Cardiac septum (tissue), 1 donor: ENCODE measurements around the gene GABRG3. TPM values are rescaled to one million over a fixed set of nuclear protein-coding genes. Genes with fewer than 3 reads are reported as not detected.

ENCODE experiments used
- DNase-seq: peaks from one replicate; pipeline ENCODE4 v3.0.0-alpha.2; 2020; ENCODE audit warnings: low spot score
- intact Hi-C: fragments of 100-400 bp; cut with DNase I; formaldehyde crosslinking; loops from one replicate; pipeline ENCODE4 v1.14.0; 2022
- total RNA-seq: library from RNA; stranded (reverse); fragmentation: NEBNext Ultra II Directional; extraction: Animal tissue kit (Norgen Biotek cat#: 25700); gene quantifications from one replicate; pipeline ENCODE4 v1.2.1, GENCODE V29; 2021
- donor health status: DM: no; HTN: no; CAD: no.

GABRG3 gene
- total RNA-seq, 1 donor from 2014 or later: 0.35 TPM

DNA sequence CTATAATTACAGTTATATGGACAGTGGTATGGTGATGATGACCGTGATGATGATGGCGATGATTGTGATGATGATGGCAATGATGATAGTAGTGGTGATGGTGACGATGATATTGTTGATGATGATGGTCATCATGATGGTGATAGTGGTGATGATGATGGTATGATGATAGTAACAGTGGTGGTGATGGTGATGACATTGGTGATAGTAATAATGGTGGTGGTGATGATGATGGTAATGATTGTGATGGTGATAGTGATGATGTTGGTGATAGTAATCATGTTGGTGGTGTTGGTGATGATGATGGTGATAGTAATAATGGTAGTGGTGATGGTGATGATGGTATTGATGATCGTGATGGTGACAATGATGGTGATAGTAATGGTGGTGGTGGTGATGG lies 504.4 kb downstream of the GABRG3 start:
- intact Hi-C loops: no loop called here
- DNase-seq: no peak

- intact Hi-C loops: no loop called here
- DNase-seq: no peak
Measured at GRCh38 chr15:27479296-27480140, 508.5 kb downstream of the GABRG3 start.

- intact Hi-C loops: no loop called here
- no peak for DNase-seq
Measured at GRCh38 chr15:27480141-27480530, 509.2 kb downstream of the GABRG3 start.

DNA sequence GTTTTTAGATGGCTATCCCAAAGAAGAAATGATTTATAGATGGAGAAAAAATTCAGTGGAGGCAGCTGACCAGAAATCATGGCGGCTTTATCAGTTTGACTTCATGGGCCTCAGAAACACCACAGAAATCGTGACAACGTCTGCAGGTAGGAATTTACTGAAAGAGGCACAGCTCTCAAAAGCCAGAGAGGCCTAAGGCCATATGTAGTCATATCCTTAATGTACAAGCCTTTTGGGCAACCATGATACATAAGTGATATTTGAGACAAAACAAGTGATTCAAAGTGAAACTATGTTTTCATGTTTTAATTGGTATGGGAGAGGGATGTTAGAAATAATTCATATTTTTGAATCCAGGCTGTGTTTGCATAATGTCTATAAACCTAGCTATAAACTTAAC lies 509.7 kb downstream of the GABRG3 start:
- DNase-seq: no peak

DNA sequence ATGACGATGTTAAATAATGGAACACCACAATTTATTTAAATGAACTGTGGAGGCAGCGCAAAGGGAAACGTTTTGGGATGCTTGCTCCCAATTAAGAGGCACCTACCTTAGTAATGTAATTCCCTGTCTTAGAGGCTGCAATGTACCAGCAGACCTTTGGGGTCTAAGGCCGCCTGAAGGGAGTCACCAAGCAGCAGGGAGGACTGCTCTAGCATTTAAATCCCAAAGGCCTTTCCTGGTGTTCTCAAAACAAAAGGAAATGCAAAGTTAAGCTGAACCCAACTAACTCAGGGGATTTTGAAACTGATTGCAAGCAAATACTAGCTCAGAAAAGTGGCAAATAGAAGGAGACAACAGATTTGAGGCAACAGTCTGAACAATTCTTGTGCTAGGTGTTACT lies 510.8 kb downstream of the GABRG3 start:
- intact Hi-C loops: no loop called here
- no peak for DNase-seq

More for the DNA sequence above, 509.7 kb downstream of the GABRG3 start:
- intact Hi-C loops: no loop called here

- intact Hi-C loops: no loop called here
Measured at GRCh38 chr15:27482287-27482686, 511.3 kb downstream of the GABRG3 start.

GRCh38 chr15:27483124-27483523 lies 512.1 kb downstream of the GABRG3 start:
- intact Hi-C loops: no loop called here
- no peak for DNase-seq

More at GRCh38 chr15:27482287-27482686, 511.3 kb downstream of the GABRG3 start:
- DNase-seq: no peak

- no peak for DNase-seq
- intact Hi-C loops: no loop called here
Measured at GRCh38 chr15:27485265-27485664, 514.3 kb downstream of the GABRG3 start.

- intact Hi-C loops: no loop called here
- DNase-seq: no peak
Measured at GRCh38 chr15:27486051-27486450, 515.1 kb downstream of the GABRG3 start.

DNA sequence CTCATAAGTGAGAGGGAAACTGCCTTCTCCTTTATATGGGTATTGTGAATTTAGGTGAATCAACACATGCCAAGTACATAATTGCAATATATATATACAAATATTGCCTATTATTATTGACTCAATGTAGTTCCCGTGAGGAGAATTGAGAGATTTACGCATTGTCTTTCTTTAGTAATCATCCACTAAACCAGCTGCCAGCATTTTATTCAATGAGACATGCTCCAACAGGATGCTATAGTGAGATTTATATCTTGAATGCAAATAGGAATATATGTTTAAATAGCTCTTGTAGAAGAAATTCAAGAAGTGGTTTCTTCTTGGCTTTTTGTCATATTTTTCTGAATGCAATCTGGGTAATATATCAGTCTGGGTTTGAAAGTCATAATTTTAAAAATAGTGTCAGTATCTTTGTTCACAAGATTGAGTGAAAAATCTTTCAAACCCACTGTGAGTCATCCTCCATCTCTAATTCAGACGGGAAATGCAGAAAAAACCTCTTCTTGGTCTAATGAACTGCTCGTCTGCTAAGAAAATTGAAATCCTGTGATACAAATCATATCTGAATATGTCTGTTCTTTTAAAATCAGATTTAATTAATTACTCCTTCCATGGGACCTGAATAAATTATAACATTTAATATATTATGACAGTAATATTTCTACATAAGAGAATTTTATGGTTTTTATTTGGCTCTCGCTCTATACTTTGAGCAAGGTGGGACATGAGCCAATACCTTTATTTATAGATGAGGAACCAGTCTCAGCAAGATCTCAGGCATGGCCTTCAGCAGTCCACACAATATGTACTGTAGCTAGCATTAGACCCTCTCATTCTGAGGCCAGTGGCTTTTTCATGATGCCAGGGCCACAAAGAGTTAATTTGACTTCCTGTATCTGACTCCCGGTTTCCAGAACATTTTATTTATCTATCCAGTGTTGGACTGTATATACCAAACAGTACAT lies 516.0 kb downstream of the GABRG3 start:
- DNase-seq: no peak
- intact Hi-C loops: no loop called here

GRCh38 chr15:27487846-27488245 lies 516.9 kb downstream of the GABRG3 start:
- no peak for DNase-seq
- intact Hi-C loops: no loop called here

GRCh38 chr15:27490867-27491595 lies 520.0 kb downstream of the GABRG3 start:
- intact Hi-C loops: no loop called here
- DNase-seq: no peak

DNA sequence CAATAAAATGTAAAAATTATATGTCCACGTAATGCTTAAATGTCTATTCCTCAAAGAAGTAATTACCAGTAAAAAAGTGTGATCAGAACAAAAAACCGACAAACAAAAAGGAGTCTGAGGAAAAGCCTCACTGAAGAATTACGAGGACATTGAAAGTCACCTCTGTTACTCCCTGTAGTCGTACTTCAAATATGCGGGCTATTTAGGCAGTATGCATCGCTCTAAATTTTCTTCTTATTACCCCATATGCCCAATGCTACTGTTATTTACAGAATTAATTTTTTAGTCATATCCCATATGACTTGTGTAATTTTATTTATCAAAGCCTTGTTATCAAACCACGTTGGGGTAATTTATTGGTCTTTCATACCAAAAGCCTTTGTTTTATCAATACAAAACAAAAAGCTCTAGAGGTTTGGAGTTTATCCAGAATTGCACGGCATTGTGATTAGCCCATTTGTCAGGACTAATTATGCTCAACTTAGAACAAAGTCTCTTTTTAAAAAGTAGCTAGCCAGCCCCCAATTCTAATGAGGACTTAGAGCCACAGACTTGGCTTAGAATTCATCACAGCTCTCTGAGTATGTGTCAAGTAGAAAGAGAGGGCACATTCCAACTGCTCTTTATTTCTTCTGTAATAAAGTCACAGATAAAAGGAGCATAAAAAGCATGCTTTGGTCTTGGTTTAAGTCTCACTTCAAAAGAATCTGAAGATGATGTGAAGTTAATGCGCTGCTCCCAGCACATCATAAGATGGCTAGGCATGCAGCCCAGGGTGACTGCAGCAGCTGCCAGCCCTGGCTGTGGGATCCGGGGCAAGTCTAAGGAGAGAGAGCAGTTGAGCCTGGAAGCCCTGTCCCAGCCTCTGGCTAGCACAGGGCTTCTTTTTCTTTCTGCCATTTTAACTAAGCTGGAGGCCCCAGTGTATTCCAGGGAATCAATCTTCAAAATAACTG lies 521.0 kb downstream of the GABRG3 start:
- intact Hi-C loops: no loop called here
- no peak for DNase-seq

GRCh38 chr15:27495963-27496459 lies 525.0 kb downstream of the GABRG3 start:
- intact Hi-C loops: no loop called here

DNA sequence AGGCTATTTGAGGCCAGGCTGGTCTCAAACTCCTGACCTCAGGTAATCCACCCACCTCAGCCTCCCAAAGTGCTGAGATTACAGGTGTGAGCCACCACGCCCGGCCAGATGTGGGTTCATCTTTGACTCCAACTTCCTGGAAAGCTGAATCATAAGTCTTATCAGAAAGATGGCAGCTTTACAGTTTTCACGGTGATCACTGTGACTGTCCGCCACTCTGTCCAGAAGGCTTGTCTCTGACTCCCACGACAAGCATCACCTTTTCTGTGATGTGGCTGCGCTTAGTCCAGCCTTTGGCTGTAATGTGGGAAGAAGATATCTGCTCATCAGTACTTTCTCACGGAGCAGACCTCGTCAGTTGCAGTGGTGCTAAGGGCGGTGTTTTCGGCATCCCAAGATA lies 527.7 kb downstream of the GABRG3 start:
- no peak for DNase-seq
- intact Hi-C loops: no loop called here

More at GRCh38 chr15:27495963-27496459, 525.0 kb downstream of the GABRG3 start:
- no peak for DNase-seq

DNA sequence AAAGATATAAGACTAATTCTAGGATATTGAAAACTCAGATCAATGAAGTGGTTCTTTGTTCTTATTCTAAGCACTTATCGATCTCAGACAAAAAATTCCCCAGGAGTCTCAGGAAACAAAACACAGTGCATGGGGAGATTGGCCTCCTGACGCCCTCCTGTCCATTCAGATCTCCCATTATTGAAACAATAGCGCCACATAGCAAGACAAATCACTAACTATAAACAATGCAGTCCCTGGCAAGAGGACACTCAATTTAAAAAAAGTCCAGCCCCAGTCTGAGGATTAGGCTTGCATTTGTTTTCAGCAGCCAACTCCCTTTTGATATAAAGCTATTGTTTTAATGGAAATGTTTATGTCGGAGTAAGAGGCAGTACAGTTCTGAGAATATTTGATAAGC lies 528.2 kb downstream of the GABRG3 start:
- no peak for DNase-seq
- intact Hi-C loops: no loop called here

GRCh38 chr15:27499719-27500118 lies 528.7 kb downstream of the GABRG3 start:
- no peak for DNase-seq
- intact Hi-C loops: no loop called here

GRCh38 chr15:27500206-27500605 lies 529.2 kb downstream of the GABRG3 start:
- intact Hi-C loops: no loop called here
- no peak for DNase-seq

- no peak for DNase-seq
Measured at GRCh38 chr15:27506752-27507151, 535.8 kb downstream of the GABRG3 start.

More at GRCh38 chr15:27506752-27507151, 535.8 kb downstream of the GABRG3 start:
- intact Hi-C loops: no loop called here
